Ramos (cell line): ENCODE results near the gene TTF2.

Experiments
- in situ Hi-C: fragments of 300-500 bp; cut with MboI; formaldehyde crosslinking; loops from one replicate; pipeline ENCODE4 v1.14.3; 2022; ENCODE audit warnings: low sequenced_read_pairs; ENCODE audit not compliant: unreplicated experiment

Gene TTF2

GRCh38 chr1:117044217-117044616, 15.9 kb upstream of the TTF2 start:
- in situ Hi-C loops: no loop called here

DNA sequence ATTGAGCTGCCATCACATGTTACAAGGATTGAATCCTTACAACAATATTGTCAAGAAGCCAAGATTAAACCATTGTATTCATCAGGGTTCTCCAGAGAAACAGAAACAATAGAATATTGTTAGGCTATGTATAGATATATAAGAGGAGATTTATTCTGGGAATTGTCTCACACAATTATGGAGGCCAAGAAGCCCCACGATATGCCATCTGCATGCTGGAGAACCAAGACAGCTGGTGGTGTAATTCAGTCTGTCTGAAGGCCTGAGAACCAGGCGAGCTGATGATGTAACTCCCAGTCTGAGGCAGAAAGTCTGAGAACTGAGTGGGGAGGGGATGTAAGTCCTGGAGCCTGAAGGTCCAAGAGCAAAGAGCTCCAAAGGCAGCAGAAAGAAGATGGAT, 14.5 kb upstream of the TTF2 start:
- in situ Hi-C loops: no loop called here

DNA sequence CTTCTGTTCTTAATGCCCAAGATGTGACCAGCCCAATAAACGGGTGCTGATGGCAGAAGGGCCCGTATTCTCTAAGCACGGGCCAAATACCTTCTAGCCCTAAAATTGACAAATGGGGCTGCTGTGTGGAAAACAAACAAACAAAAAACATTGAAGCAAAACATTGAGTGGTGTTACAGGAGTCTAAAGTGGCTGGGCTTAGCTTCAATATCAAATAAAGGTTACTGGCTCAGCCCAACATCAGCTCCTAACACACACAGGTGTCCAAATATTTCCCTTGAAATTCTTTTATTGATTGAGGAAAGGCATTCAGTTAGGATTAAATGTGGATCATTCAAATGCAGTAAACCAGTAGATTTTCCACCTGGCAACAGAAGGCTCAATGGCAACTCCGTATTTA, 13.3 kb upstream of the TTF2 start:
- in situ Hi-C loops: no loop called here

DNA sequence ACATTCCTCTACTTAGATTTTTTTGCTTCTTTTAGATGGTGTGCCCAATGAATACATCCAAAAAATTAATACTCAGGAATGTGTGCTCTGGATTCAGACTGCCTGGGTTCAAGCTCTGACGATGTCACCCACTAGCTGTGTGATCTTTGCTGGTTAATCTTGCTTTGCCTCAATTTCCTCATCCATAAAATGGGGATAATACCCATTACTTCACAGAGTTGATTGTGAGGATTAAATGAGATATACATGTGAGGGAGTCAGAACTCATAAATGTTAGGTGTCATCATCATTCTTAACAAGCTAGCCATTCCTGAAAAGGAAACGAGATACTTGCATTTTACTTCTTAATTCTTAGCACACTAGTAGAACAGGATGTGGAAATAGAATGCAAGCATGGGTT, 12.9 kb upstream of the TTF2 start:
- in situ Hi-C loops: no loop called here

DNA sequence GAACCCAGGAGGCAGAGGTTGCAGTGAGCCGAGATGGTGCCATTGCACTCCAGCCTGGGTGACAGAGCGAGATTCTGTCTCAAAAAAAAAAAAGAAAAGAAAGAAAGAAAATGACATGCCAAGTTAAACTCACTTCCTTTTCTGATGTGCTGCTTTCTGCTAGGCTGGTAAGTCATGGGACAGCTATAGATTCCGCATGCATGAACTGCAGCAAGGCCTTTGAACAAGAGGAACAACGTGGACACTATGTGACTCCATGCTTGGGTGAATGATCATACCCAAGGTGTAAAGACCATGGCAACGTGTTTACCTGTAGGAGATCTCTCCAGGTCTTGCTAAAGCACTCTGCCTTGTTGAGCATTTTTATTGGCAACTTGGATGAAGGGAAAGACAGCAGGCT, 10.3 kb upstream of the TTF2 start:
- in situ Hi-C loops: loop anchor here (10.0 kb wide), 2 partner anchors 315 to 465 kb away; no protein-coding TSS in a partner anchor

GRCh38 chr1:117051224-117052064, 8.7 kb upstream of the TTF2 start:
- in situ Hi-C loops: loop anchor here (10.0 kb wide), 2 partner anchors 317 to 467 kb away; no protein-coding TSS in a partner anchor

DNA sequence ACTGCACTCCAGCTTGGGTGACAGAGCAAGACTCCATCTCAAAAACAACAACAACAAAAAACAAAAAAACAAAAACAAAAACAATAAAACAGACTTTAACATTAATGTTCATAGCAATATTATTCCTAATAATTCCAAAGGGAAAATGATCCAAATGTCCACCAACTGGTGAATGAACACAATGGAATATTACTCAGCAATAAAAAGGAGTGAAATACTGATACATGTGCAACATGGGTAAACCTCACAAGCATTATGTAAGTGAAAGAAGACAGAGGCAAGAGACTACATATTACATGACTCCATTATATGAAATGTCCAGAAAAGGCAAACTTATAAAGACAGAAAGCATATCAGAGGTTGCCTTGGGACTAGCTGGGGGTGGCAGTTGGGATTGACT, 6.1 kb upstream of the TTF2 start:
- in situ Hi-C loops: loop anchor here (10.0 kb wide), 2 partner anchors 319 to 469 kb away; no protein-coding TSS in a partner anchor

DNA sequence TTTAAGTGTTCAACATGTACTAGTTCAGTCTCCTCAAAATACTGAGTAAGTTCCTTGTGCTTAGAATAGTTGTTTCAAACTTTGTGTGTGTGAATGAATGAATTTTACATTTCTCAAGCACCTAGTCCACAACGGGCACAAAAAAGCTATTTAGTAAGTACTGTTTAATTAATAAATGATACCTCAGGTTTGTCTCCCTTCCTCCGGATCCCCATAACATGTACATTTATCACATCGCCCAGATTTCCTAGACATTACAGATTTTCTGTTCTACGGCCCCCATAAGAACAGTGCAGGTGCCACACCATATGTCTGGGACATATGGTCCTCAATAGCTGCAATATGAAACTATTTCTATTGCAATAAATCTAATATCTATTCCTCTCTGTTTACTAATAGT, 1.3 kb upstream of the TTF2 start:
- in situ Hi-C loops: loop anchor here (10.0 kb wide), 2 partner anchors 324 to 474 kb away; no protein-coding TSS in a partner anchor

- in situ Hi-C loops: loop anchor here (10.0 kb wide), 2 partner anchors 325 to 475 kb away; no protein-coding TSS in a partner anchor
Measured at GRCh38 chr1:117059334-117059677, 820 bp upstream of the TTF2 start.

GRCh38 chr1:117060441-117061317, 553 bp downstream of the TTF2 start:
- in situ Hi-C loops: no loop called here

DNA sequence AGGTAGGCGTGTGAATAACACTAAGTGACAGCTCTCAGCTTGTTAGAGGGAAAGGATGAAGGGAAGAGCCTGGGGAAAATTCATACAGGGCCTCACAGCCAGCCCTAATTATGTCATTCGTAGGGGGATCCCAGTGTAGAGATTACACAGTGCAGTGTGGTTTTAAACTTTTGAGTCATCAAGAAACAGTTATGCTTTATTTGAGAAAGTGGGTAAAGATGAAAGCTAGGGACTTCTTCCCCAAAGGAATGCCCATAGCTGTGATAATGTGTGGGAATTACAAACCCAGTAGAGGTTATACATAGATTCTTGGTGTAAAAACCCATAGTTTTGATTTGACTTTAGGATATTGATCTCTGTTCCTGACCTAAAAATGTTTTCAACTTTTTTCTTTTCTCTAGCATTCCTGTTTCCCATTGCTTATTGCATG, 1.9 kb downstream of the TTF2 start:
- in situ Hi-C loops: no loop called here

DNA sequence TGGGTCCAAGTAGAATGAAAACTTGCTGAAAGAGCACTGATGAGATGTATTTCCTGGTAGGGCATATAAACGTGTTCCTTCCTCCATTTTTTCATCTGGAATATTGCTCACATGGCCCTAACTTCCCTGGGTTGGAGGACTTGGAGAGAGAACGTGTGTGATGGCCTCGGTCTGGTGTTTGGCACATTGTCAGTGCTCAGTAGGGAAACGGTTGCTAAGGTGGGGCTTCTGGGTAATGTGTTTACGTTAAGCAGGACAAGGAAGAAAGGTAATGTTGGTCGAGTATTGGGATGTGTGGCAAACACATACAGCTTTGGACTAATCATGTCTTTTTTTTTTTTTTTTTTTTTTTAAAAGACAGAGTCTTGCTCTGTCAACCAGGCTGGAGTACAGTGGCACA, 6.2 kb downstream of the TTF2 start:
- in situ Hi-C loops: no loop called here

- in situ Hi-C loops: no loop called here
Measured at GRCh38 chr1:117067533-117068370, 7.6 kb downstream of the TTF2 start.

GRCh38 chr1:117068580-117068979, 8.5 kb downstream of the TTF2 start:
- in situ Hi-C loops: no loop called here

GRCh38 chr1:117069220-117069844, 9.2 kb downstream of the TTF2 start:
- in situ Hi-C loops: no loop called here

DNA sequence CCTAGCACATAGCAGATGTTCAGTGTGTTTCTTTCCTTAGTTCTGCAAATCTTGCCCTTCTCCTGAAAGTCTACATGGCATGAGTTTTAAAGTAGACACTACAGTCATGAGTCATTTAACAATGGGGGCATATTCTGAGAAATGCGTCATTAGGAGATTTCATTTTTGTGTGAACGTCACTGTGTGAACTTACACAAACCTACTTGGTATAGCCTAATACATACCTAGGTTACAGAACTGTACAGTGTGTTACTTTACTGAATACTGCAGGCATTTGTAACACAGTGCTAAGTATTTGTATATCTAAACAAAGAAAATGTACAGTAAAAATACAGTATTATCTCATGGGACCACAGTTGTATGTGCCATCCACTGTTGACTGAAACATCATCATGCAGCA, 10.0 kb downstream of the TTF2 start:
- in situ Hi-C loops: no loop called here

DNA sequence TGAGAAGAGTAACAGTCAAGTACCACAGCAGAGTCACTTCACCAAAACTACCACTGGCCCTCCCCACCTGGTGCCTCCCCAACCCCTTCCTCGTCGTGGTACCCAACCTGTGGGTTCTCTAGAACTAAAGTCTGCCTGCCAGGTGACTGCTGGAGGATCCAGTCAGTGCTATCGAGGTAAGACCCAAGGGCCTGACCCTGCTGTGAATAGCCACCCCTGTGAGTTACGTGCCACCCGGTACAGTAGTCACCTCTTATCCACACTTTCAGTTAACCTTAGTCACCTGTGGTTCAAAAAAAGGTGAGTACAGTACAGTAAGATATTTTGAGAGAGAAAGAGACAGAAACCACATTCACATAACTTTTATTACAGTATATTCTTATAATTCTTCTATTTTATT, 16.5 kb downstream of the TTF2 start:
- in situ Hi-C loops: no loop called here

GRCh38 chr1:117077267-117077666, 17.1 kb downstream of the TTF2 start:
- in situ Hi-C loops: no loop called here

- in situ Hi-C loops: no loop called here
Measured at GRCh38 chr1:117079737-117080136, 19.6 kb downstream of the TTF2 start.

GRCh38 chr1:117084231-117084630, 24.1 kb downstream of the TTF2 start:
- in situ Hi-C loops: no loop called here
